Esophagus muscularis mucosa (tissue), 3 donors: Measurements from ENCODE around the gene LRRC42.

Experiments
- CTCF ChIP-seq, 3 experiments: fragments of 200-600 bp in 2 of 3; fragments of 450-650 bp in 1 of 3; sonication (generic) in 2 of 3; IDR thresholded peaks; one replicate each; pipeline ENCODE4 v1.5.1; 2017 to 2019; ENCODE audit warnings: antibody characterized with exemption in 3 of 3, mild to moderate bottlenecking in 2 of 3, moderate library complexity in 1 of 3
- POLR2A ChIP-seq: fragments of 450-650 bp; IDR thresholded peaks from one replicate; pipeline ENCODE4 v1.6.1; 2017; ENCODE audit warnings: antibody characterized with exemption, moderate library complexity, mild to moderate bottlenecking, low read depth
- POLR2AphosphoS5 ChIP-seq, 2 donors: sonication (generic); formaldehyde crosslinking; IDR thresholded peaks; one replicate each; pipeline ENCODE4 v1.6.1; 2017; ENCODE audit warnings: antibody characterized with exemption in 2 of 2

- no peak for TF ChIP-seq POLR2A
- no peak for TF ChIP-seq CTCF (IDR thresholded peaks at IDR 0.05)
- TF ChIP-seq POLR2AphosphoS5 (IDR thresholded peaks at IDR 0.05) = no peak
These were observed 26.5 kb upstream of the LRRC42 start for GRCh38 chr1:53919675-53920066.
